Measurements from ENCODE around the gene ABHD8.
A peak's percentile ranks its signal among the peaks of the same experiment; 100 is the strongest.

Gene ABHD8, protein sequence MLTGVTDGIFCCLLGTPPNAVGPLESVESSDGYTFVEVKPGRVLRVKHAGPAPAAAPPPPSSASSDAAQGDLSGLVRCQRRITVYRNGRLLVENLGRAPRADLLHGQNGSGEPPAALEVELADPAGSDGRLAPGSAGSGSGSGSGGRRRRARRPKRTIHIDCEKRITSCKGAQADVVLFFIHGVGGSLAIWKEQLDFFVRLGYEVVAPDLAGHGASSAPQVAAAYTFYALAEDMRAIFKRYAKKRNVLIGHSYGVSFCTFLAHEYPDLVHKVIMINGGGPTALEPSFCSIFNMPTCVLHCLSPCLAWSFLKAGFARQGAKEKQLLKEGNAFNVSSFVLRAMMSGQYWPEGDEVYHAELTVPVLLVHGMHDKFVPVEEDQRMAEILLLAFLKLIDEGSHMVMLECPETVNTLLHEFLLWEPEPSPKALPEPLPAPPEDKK

DNA sequence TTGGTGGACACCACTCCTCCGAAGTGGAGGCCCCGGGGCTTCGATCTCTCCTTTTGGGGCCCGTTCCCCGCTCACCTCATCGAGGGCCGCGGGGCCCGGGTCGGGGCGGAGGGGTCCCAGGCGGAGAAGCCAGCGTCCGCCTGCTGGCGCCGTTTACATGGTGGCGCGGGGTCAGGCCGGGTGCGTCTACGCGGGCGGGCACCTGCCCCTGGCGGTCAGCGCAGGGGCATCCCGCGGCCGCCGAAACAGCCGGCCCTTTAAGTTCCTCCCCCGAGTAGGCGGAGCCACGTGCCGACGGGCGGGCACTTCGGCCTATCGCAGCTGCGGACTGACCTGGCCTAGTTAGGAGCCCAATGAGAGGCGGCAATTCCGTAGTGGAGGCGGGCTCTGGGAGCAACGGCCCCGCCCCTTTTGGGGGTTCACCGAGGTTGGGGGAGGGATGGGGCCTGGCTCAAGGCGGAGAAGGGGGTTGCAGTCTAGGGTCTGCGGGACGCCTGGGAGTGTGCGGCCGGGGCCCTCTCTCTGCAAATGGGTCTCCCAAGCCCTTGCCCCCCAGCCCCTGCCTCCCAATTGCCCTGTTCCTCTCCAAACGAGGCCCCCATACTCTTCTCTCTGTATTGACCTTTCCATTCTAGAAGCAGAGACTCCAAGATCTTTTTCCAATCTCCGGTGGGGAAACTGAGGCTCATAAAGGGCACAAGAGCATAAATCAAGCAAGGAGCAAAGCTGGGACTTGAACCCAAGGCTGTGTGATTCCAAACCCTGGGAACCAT, at the start of gene ABHD8:
ABHD8 (minus strand) TSS at position 259 of the 773 bp plus-strand sequence. CDS start 1,809 bp downstream, outside the sequence.
- H3K4me3 ChIP-seq (ENCODE audit: low read length), result peak within 1 kb of the TSS; percentile 71
- DNase-seq (ENCODE audit: low read depth), result peak; percentile 94
- TF ChIP-seq, protein P1, sequence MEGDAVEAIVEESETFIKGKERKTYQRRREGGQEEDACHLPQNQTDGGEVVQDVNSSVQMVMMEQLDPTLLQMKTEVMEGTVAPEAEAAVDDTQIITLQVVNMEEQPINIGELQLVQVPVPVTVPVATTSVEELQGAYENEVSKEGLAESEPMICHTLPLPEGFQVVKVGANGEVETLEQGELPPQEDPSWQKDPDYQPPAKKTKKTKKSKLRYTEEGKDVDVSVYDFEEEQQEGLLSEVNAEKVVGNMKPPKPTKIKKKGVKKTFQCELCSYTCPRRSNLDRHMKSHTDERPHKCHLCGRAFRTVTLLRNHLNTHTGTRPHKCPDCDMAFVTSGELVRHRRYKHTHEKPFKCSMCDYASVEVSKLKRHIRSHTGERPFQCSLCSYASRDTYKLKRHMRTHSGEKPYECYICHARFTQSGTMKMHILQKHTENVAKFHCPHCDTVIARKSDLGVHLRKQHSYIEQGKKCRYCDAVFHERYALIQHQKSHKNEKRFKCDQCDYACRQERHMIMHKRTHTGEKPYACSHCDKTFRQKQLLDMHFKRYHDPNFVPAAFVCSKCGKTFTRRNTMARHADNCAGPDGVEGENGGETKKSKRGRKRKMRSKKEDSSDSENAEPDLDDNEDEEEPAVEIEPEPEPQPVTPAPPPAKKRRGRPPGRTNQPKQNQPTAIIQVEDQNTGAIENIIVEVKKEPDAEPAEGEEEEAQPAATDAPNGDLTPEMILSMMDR (conservative IDR thresholded peaks at IDR 0.05; ENCODE audit: low read length), result peak; percentile 38

DNA sequence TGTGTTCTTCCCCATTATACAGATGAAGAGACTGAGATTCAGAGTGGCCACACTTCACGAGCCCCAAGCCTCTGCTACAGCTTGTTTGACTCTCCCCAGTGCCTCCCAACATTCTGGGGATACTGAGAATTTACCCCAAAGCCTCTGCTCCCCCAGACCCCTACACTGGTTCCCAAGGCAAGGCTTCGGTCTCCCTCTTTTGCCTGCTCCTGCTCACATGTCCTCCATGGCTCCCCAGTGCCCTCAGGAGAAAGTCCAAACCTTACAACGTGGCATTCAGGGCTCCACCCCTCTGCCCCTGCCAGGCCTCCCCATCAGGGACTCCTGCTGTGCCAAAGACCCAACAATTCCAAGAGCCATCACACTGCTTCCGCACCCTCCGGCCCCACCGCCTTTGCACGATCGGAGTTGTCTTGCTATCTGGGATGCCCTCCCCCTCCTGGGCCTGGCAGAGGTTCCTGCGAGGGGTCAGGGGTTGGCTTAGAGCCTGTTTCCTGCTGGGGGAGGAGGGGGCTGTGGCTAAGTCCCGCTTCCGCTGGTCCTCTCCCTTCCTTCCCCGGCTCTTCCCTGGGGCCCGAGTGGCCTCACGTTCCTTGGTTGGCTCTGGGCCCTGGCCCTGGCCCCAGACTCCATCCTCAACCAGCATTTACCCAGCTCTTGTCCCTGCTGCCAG, 49.5 kb upstream of the ABHD8 start:
- TF ChIP-seq, protein P1 (conservative IDR thresholded peaks at IDR 0.05; ENCODE audit: low read length), result no peak
- H3K4me3 ChIP-seq (ENCODE audit: low read length), result no peak overlapping the region
- no peak for DNase-seq (ENCODE audit: low read depth)

DNA sequence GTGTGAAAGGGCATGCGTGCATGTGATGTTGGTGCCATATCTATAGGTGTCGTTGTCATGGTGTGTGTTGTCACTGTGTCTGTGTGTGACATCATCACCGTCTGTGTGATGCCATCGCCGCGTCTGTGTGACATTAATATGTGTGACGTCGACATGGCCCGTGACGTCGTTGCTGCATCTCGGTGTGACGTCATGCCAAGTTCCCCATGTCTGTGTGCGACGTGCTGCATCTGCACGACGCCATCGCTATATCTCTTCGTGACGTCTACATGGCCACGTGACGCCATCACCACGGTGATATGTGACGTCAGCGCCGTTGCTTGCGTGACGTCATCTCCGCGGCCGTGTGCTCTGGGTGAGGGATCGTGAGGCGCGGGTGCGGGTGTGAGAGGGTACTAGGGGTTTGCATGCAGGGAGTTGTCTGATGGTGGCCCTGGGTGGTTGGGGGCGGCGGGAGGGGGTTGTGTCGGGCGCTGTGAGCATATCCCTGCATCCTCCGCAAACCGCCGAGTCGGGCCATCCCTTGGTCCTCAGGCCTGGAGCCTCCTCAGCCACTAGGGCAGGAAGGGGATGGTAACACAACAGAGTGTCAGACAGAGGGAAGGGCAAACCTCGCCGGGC, 48.7 kb upstream of the ABHD8 start:
- DNase-seq (ENCODE audit: low read depth), result no peak
- H3K4me3 ChIP-seq (ENCODE audit: low read length), result no peak overlapping the region
- TF ChIP-seq, protein P1 (conservative IDR thresholded peaks at IDR 0.05; ENCODE audit: low read length), result no peak

DNA sequence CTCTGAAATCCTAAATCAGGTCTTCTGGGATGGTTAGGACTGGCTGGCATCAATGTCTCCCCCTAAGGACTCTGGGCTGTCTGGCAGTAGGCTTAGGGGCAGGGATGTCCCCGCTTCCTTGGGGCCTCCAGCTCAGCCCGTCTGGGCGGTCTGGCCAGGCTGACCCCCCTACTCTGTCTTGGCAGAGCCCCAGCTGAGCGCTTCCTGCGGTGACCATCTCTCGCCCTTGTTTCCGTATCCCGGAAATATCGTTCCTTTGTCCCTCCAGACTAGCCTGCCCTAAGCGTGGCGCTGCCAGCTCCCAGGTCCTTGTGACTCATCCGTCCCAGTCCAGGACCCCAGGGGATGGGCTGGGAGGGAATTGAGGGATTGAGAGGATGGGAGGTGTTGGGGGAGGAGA, 45.5 kb upstream of the ABHD8 start:
- peak overlapping the region; percentile 36 for H3K4me3 ChIP-seq (ENCODE audit: low read length)

DNA sequence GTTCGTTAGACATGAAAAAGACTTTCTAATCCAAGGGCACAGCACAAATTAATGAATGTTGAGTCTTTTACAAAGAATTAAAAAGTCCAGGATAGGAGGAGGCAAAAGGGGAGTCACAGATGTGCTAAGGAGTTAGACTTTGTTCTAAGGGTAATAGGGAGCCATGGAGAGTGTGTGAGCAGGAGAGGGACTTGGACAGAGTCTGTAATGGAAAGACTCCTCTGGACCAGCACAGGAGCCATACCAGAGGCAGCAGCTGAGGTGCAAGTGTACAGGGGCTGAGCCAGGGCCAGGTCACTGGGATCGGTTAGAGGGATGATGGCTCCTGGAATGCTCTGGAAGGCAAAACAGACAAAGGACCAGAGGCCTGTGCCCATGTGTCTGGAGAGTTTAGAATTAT, 44.7 kb upstream of the ABHD8 start:
- no peak overlapping the region for H3K4me3 ChIP-seq (ENCODE audit: low read length)
- TF ChIP-seq, protein P1 (conservative IDR thresholded peaks at IDR 0.05; ENCODE audit: low read length), result no peak
- no peak for DNase-seq (ENCODE audit: low read depth)

More for the DNA sequence above, 45.5 kb upstream of the ABHD8 start:
- peak; percentile 29 for DNase-seq (ENCODE audit: low read depth)
- TF ChIP-seq, protein P1 (conservative IDR thresholded peaks at IDR 0.05; ENCODE audit: low read length), result no peak

DNA sequence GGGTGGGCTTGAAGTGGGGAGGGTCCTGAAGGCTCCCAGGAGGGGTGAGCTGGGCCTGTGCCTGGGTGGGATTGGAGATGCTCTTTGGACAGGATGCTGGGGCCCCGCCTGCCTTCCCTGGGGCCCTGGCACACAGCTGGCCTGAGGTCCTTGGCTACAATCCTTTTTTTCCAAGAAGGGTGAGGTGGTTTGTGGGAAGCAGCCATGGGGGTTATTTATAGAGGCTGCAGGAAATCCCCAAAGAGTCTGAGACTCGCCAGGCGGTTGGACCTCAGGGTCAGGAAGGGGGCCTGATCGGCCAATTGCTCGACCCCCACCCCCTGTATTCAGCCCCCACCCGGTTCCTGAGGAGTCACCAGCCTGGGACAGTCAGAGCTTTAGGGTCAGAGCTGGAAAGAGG, 44.1 kb upstream of the ABHD8 start:
- TF ChIP-seq, protein P1 (conservative IDR thresholded peaks at IDR 0.05; ENCODE audit: low read length), result no peak
- no peak for DNase-seq (ENCODE audit: low read depth)

More for the DNA sequence above, 44.1 kb upstream of the ABHD8 start:
- H3K4me3 ChIP-seq (ENCODE audit: low read length), result no peak overlapping the region
